Nephron progenitor cell (in vitro differentiated cells): ENCODE data around the gene SMAD3.

Experiments
- DNase-seq: peaks from one replicate; pipeline ENCODE4 v3.0.0; 2021
- H3K27ac Mint-ChIP-seq: 2 replicates; pipeline ENCODE4 v1.8.0; 2021; ENCODE audit warnings: mild to moderate bottlenecking, moderate library complexity, mixed read lengths
- H3K27me3 Mint-ChIP-seq: 2 replicates; pipeline ENCODE4 v1.8.0; 2021; ENCODE audit warnings: mild to moderate bottlenecking, low read depth, mixed read lengths; ENCODE audit not compliant: poor library complexity
- H3K36me3 Mint-ChIP-seq: 2 replicates; pipeline ENCODE4 v1.8.0; 2021; ENCODE audit warnings: low read depth, mixed read lengths
- H3K4me1 Mint-ChIP-seq: 2 replicates; pipeline ENCODE4 v1.8.0; 2021; ENCODE audit warnings: mixed read lengths
- H3K4me3 Mint-ChIP-seq: 2 replicates; pipeline ENCODE4 v1.8.0; 2021; ENCODE audit warnings: mild to moderate bottlenecking, moderate library complexity, mixed read lengths
- H3K9me3 Mint-ChIP-seq: 2 replicates; pipeline ENCODE4 v1.8.0; 2021; ENCODE audit warnings: mild to moderate bottlenecking, moderate library complexity, mixed read lengths
- TF ChIP-seq, protein P1 (sequence below): fragments of 200-600 bp; sonication (generic); IDR thresholded peaks from 2 replicates; pipeline ENCODE4 v1.5.0; 2021; ENCODE audit warnings: antibody characterized with exemption

The SMAD3 gene

DNA sequence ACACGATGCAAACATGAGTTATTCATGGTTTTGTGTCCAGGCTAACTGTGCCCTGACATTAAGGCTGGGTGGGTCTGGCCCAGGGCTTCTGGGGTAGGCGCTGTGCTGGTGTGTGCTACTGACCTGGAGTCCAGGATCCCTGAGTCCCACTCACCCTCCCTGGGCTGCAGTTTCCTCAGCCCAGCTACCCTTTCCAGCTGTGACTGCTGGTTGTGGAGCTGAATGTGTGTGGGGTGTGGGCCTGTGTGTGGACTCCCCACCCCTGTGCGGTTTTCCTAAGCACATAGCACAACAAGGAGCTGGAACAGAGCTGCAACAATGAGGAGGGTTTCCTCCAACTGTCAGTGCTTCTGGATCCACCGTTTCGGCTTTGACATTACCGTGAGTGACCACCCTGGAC is 38.0 kb downstream of the SMAD3 start:
- Mint-ChIP-seq H3K27ac (no peak overlapping the region), H3K27me3 (peaks cover 3% of the 10 kb centered on the region), H3K4me1 (peaks cover 13% of the 10 kb centered on the region)

DNA sequence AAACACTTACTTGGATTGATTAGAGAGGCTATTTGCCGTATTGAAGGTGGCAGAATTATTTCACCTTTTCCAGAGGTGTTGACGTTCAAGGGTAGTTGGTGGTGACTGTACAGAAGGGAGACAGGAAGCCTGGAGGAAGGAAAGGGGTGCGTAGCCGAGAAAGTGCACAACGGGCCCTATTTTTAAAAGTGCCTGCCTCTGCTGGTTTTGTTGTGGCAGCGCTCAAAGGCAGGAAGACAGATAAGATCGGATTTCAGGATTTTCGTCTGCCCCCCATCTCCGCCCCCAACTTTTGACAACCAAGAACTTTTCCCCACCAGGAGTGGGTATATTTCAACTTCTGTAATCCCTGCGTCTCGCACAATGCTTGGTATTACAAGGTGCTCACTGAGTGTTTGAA is 38.5 kb downstream of the SMAD3 start:
- TF ChIP-seq, protein P1, sequence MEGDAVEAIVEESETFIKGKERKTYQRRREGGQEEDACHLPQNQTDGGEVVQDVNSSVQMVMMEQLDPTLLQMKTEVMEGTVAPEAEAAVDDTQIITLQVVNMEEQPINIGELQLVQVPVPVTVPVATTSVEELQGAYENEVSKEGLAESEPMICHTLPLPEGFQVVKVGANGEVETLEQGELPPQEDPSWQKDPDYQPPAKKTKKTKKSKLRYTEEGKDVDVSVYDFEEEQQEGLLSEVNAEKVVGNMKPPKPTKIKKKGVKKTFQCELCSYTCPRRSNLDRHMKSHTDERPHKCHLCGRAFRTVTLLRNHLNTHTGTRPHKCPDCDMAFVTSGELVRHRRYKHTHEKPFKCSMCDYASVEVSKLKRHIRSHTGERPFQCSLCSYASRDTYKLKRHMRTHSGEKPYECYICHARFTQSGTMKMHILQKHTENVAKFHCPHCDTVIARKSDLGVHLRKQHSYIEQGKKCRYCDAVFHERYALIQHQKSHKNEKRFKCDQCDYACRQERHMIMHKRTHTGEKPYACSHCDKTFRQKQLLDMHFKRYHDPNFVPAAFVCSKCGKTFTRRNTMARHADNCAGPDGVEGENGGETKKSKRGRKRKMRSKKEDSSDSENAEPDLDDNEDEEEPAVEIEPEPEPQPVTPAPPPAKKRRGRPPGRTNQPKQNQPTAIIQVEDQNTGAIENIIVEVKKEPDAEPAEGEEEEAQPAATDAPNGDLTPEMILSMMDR: no peak
- DNase-seq: no peak
- H3K27ac Mint-ChIP-seq: no peak overlapping the region
- H3K4me3 Mint-ChIP-seq: no peak overlapping the region
- peaks cover 3% of the 10 kb centered on the region for H3K27me3 Mint-ChIP-seq
- H3K9me3 Mint-ChIP-seq: no peaks in the 10 kb centered on the region
- H3K4me1 Mint-ChIP-seq: peaks cover 8% of the 10 kb centered on the region
- no peaks in the 10 kb centered on the region for H3K36me3 Mint-ChIP-seq

More for the DNA sequence above, 38.0 kb downstream of the SMAD3 start:
- no peak for DNase-seq
- TF ChIP-seq, protein P1: no peak
- Mint-ChIP-seq H3K36me3 (no peaks in the 10 kb centered on the region), H3K9me3 (no peaks in the 10 kb centered on the region), H3K4me3 (no peak overlapping the region)

DNA sequence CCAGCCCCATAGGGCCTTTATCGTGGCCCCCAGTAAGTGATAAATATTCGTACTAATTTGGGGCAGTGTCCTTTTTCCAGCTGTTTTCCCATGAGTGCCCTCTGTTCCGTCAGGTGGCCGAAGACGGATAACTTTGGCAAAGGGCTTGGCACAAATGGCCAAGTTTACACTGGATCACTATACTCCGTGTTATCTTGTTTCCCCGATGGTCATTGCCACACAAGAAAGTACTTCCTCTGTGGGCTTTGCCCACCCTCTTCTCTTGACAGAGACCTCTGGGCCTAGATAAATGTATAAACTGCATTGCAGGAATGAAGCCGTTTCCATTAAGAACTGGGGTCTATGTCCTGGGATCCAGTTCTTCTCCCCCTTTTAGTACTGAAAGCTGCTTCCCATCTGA is 39.1 kb downstream of the SMAD3 start:
- peaks cover 3% of the 10 kb centered on the region for H3K36me3 Mint-ChIP-seq
- H3K9me3 Mint-ChIP-seq: no peaks in the 10 kb centered on the region
- peaks cover 3% of the 10 kb centered on the region for H3K27me3 Mint-ChIP-seq
- TF ChIP-seq, protein P1: no peak
- peaks cover 2% of the 10 kb centered on the region for H3K4me1 Mint-ChIP-seq
- DNase-seq: no peak
- H3K4me3 Mint-ChIP-seq: no peak overlapping the region
- no peak overlapping the region for H3K27ac Mint-ChIP-seq

DNA sequence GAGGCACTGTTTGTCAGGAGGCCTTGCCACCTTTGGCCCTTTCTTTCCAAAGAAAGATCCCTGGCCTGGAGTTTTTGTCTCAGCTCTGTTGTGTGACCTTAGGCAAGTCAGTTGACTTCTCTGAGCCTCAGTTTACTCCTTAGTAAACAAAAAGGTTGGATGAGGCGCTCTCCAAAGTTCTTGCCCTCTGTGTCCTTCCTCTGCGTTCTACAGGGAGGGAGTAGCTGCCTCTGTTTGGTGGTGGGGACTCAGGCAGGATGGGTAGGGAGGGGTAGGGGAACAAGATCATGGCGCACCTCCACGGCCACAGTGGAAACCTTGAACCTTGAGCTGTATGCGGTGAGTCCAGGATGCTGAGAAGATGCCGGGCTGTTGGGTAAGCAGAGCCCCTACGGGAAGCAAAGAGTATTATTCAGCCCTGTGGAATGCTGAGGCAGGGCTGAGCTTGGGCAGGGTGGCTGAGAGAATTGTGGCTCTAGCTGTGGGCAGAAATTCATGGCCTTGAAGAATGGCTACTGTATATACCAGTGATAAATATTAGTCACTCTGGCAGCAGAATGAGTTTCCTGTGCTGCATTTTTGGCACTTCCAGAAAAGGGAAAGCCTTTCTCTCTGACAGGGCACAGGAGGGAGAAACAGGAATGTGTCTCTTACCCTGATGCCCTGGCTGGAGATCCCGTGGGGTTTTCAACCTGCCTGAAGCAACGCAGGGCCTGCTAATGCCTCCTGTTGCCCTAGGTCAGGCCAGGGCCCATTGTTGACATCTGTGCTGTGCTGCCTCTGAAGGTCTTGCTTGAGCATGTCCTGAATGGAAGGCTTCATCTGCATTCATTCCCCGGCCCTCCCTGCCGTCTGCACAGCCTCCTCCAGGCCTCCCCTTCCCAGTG is 39.9 kb downstream of the SMAD3 start:
- peaks cover 10% of the 10 kb centered on the region for H3K36me3 Mint-ChIP-seq
- H3K27ac Mint-ChIP-seq: peak overlapping the region; percentile 14
- H3K4me3 Mint-ChIP-seq: no peak overlapping the region
- DNase-seq: no peak
- TF ChIP-seq, protein P1: no peak
- peaks cover 5% of the 10 kb centered on the region for H3K9me3 Mint-ChIP-seq
- no peaks in the 10 kb centered on the region for H3K4me1 Mint-ChIP-seq
- H3K27me3 Mint-ChIP-seq: peaks cover 3% of the 10 kb centered on the region

DNA sequence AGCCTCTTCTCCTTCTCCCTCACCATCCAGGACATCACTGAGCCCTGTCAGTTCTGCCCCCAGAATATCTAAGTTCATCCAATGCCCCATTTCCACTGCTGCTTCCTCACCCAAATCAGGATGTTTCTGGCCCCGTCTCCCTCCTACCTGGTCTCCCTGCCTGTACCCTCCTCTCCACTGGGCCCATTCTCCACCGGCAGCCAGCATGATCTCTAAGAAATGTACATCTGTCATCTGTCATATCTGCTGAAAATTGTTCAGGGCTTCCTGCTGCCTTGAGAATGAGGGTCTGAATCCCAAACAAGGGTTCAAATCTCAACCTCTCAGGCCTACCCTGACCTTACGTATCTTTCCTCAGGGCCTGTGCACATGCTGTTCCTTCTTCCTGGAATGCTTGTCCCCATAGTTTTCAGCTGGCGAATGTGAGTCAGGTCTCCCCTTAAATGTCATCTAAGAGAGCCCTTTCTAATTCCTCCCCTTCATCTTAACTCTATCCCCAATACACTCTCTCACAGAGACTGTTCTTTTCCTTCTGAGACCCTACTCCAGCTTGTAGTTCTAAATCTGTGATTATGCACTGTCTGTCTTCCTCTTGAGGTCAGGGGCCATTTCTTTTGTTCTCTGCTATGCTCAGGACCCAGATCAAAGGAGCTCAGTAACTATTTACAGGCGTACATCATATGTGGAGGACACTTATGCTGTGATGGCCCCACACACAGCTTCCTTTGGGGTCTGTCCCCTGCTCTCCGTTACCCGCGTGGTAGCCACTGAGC is 40.8 kb downstream of the SMAD3 start:
- Mint-ChIP-seq H3K4me1 (no peaks in the 10 kb centered on the region), H3K27me3 (peaks cover 3% of the 10 kb centered on the region), H3K36me3 (peaks cover 19% of the 10 kb centered on the region), H3K27ac (peak overlapping the region; percentile 14), H3K9me3 (peaks cover 12% of the 10 kb centered on the region), H3K4me3 (no peak overlapping the region)
- no peak for DNase-seq
- TF ChIP-seq, protein P1: no peak
